Naive thymus-derived CD4-positive, alpha-beta T cell (primary cell): ENCODE results near the gene NTMT1. TPM values are rescaled to one million over a fixed set of nuclear protein-coding genes. Genes with fewer than 3 reads are reported as not detected.

Experiments
- ATAC-seq: fragments of 150-1000 bp; cut with Tn5 transposase; 2 replicates; pipeline ENCODE4 v1.10.0; 2021; ENCODE audit warnings: mild to moderate bottlenecking, moderate library complexity
- CTCF ChIA-PET: fragments of 350-600 bp; sonication (Branson Sonifier 250); formaldehyde crosslinking; loops from one replicate; lab custom pipeline; 2021; ENCODE audit warnings: antibody characterized with exemption; lab: Charles Lee
- POLR2A ChIA-PET: fragments of 350-600 bp; sonication (Branson Sonifier 250); formaldehyde crosslinking; loops from one replicate; lab custom pipeline; 2021; ENCODE audit warnings: antibody characterized with exemption, inconsistent platforms; lab: Charles Lee
- DNase-seq, 9 donors: peaks; one replicate each; pipeline versions ENCODE4 v3.0.0 to v3.0.0-alpha.2; 2020 to 2022; ENCODE audit warnings: mixed read lengths in 1 of 9
- H3K27ac ChIP-seq: one replicate; pipeline ENCODE4 v1.7.0; 2013; ENCODE audit warnings: mild to moderate bottlenecking, low read depth, low read length, moderate library complexity
- H3K27me3 ChIP-seq, 2 donors: one replicate each; pipeline ENCODE4 v1.7.0; 2013; ENCODE audit warnings: low read length in 2 of 2, mild to moderate bottlenecking in 2 of 2, moderate library complexity in 2 of 2; ENCODE audit not compliant: control insufficient read depth in 2 of 2, insufficient read depth in 2 of 2
- H3K36me3 ChIP-seq, 3 experiments: 1 replicate in 2 of 3; 2 replicates in 1 of 3; pipeline ENCODE4 v1.7.0; 2013; ENCODE audit warnings: low read length in 3 of 3, mild to moderate bottlenecking in 3 of 3, moderate library complexity in 1 of 3; ENCODE audit not compliant: insufficient read depth in 3 of 3, control insufficient read depth in 2 of 3
- H3K4me1 ChIP-seq, 2 donors: one replicate each; pipeline ENCODE4 v1.7.0; 2013; ENCODE audit warnings: low read length in 2 of 2, mild to moderate bottlenecking in 2 of 2, moderate library complexity in 1 of 2; ENCODE audit not compliant: control insufficient read depth in 2 of 2, insufficient read depth in 2 of 2
- H3K4me3 ChIP-seq: 2 replicates; pipeline ENCODE4 v1.7.0; 2013; ENCODE audit warnings: mild to moderate bottlenecking, low read length
- H3K9me3 ChIP-seq, 3 experiments: 1 replicate in 2 of 3; 2 replicates in 1 of 3; pipeline ENCODE4 v1.7.0; 2013; ENCODE audit warnings: low read length in 3 of 3; ENCODE audit not compliant: control insufficient read depth in 2 of 3
- H3K27ac Mint-ChIP-seq, 9 donors: one replicate each; pipeline ENCODE4 v1.8.0; 2020 to 2022; ENCODE audit warnings: mixed read lengths in 9 of 9, mild to moderate bottlenecking in 8 of 9, moderate library complexity in 5 of 9, inconsistent platforms in 2 of 9
- H3K27me3 Mint-ChIP-seq, 5 donors: one replicate each; pipeline ENCODE4 v1.8.0; 2021 to 2022; ENCODE audit warnings: mixed read lengths in 5 of 5, mild to moderate bottlenecking in 1 of 5
- H3K36me3 Mint-ChIP-seq, 5 donors: one replicate each; pipeline ENCODE4 v1.8.0; 2020 to 2022; ENCODE audit warnings: mixed read lengths in 5 of 5, mild to moderate bottlenecking in 3 of 5, inconsistent platforms in 1 of 5
- H3K4me1 Mint-ChIP-seq, 7 donors: one replicate each; pipeline ENCODE4 v1.8.0; 2020 to 2022; ENCODE audit warnings: mixed read lengths in 7 of 7, mild to moderate bottlenecking in 3 of 7, inconsistent platforms in 1 of 7
- H3K4me3 Mint-ChIP-seq, 10 donors: one replicate each; pipeline ENCODE4 v1.8.0; 2020 to 2022; ENCODE audit warnings: mild to moderate bottlenecking in 10 of 10, mixed read lengths in 10 of 10, moderate library complexity in 6 of 10, inconsistent platforms in 2 of 10
- H3K9me3 Mint-ChIP-seq, 11 donors: one replicate each; pipeline ENCODE4 v1.8.0; 2020 to 2022; ENCODE audit warnings: mixed read lengths in 11 of 11, mild to moderate bottlenecking in 4 of 11, inconsistent platforms in 1 of 11, moderate library complexity in 1 of 11
- intact Hi-C, 2 donors: fragments of 100-400 bp; cut with micrococcal nuclease; formaldehyde crosslinking; loops; one replicate each; pipeline ENCODE4 v1.15.1; 2023
- polyA plus RNA-seq, 2 donors: library from polyadenylated mRNA; unstranded; fragments of 300-500 nt; fragmentation: Illumina TruSeq; gene quantifications; one replicate each; pipeline ENCODE4 v1.2.3, GENCODE V29; 2021
- total RNA-seq, 6 experiments: library from RNA in 5 of 6; stranded (reverse) in 5 of 6; gene quantifications; 1 replicate in 5 of 6; 2 replicates in 1 of 6; pipeline ENCODE4 v1.2.3 and lab custom pipeline; 2021 to 2026

NTMT1 gene
- total and polyA plus RNA-seq, 7 experiments from 2014 or later, result 31.0 to 58.9 (median 43.7) TPM

DNA sequence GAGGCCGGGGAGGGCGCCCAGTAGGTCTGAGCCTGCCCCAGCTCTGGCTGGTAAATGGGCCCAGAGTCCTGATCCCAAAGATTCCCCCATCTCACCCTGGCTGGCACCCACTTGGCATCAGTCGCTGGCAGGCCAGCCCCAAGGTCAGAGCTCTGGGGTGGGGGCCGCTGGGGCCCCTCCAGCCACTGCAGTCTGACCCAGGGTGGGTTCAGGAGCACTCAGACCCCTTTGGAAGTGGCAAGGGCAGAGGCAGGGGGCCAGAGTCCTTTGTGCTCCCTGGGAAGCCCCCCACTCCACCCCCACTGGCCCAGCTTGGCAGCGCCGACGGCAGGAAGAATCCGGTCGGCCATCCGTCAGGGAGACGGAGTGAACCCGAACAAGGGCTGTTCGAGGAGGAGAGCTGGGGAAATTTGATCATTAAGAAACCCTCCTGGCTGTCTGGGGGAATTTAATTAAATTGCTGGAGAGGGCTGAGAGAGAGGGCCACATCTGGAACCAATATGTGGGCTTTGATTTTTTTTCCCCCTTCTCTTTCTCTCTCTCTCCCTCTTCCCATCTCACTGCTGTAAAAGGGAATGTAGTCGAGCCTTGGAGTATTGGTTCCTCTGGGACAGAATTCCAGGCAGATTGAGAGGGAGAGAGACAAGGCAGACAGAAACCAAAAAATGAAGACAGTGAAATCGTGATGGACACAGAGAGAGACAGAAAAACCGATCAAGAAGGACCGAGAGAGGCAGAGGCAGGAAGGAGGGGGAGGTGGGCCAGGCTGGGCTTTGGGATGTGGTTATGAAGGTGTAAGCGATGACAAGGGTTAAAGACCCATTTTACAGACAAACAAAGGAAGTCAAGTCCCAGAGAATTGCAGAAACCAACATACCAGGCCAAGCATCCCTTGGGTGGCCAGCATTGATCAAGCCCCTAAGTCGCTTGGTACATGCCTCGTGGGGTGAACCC lies 24.0 kb downstream of the NTMT1 start:
- ChIA-PET POLR2A (no interaction called here), CTCF (no interaction called here)
- Histone ChIP-seq H3K9me3 (no peaks in the 10 kb centered on the region), H3K4me3 (no peak overlapping the region), H3K27ac (no peak overlapping the region), H3K36me3 (no peaks in the 10 kb centered on the region), H3K4me1 (no peaks in the 10 kb centered on the region), H3K27me3 (no peaks in the 10 kb centered on the region)
- Mint-ChIP-seq H3K36me3 (no peaks in the 10 kb centered on the region), H3K27me3 (peaks cover 0 to 3% (median 0%) of the 10 kb centered on the region in 5 donors), H3K4me3 (no peak overlapping the region), H3K9me3 (no peaks in the 10 kb centered on the region), H3K27ac (no peak overlapping the region), H3K4me1 (no peaks in the 10 kb centered on the region)
- ATAC-seq (no peak), DNase-seq (no peak)
- intact Hi-C loops, result no loop called here

DNA sequence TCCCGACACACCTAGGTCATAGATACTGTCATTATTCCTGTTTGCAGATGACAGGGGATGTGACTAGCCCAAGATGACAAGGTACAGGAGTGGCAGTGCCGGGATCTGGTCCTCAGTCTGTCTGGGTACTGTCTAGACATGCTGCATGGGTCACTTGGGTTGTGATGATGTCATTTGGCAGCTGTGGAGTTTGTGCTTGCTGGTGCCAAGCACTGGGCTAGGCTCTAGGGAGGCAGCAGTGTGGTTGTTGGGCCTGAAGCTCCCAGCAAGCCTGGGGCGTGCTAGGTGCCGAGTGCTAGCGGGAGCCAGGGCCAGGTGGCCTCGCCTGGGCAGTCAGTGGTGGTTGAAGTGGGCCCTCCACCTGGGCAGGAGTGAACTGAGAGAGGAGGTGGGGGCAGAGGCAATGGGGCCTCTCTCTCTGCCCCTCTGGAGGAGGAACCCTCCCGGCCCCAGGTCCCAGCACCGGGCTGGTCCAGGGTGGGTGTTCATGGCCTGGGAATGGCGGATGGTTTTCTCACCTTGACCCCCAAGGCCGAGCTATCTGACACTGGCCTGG lies 24.8 kb downstream of the NTMT1 start:
- Mint-ChIP-seq H3K36me3 (no peaks in the 10 kb centered on the region), H3K9me3 (no peaks in the 10 kb centered on the region), H3K27me3 (peaks cover 0 to 3% (median 0%) of the 10 kb centered on the region in 5 donors), H3K27ac (no peak overlapping the region), H3K4me1 (no peaks in the 10 kb centered on the region), H3K4me3 (no peak overlapping the region)
- DNase-seq (no peak), ATAC-seq (no peak)
- H3K4me3 ChIP-seq, result no peak overlapping the region
- no peaks in the 10 kb centered on the region for H3K4me1 ChIP-seq
- ChIA-PET CTCF (no interaction called here), POLR2A (no interaction called here)
- H3K9me3 ChIP-seq, result no peaks in the 10 kb centered on the region
- intact Hi-C loops, result no loop called here
- no peak overlapping the region for H3K27ac ChIP-seq
- no peaks in the 10 kb centered on the region for H3K36me3 ChIP-seq
- no peaks in the 10 kb centered on the region for H3K27me3 ChIP-seq

GRCh38 chr9:129653823-129654553 lies 28.0 kb downstream of the NTMT1 start:
- no peak for DNase-seq
- Mint-ChIP-seq H3K4me3 (no peak overlapping the region), H3K9me3 (no peaks in the 10 kb centered on the region), H3K27me3 (peaks cover 0 to 3% (median 0%) of the 10 kb centered on the region in 5 donors), H3K27ac (no peak overlapping the region), H3K4me1 (no peaks in the 10 kb centered on the region), H3K36me3 (no peaks in the 10 kb centered on the region)
- Histone ChIP-seq H3K27me3 (no peaks in the 10 kb centered on the region), H3K27ac (no peak overlapping the region), H3K9me3 (no peaks in the 10 kb centered on the region), H3K4me1 (no peaks in the 10 kb centered on the region), H3K36me3 (no peaks in the 10 kb centered on the region), H3K4me3 (no peak overlapping the region)
- ChIA-PET POLR2A (no interaction called here), CTCF (no interaction called here)
- no peak for ATAC-seq
- intact Hi-C loops, result no loop called here

- Mint-ChIP-seq H3K9me3 (no peaks in the 10 kb centered on the region), H3K27ac (no peak overlapping the region), H3K36me3 (no peaks in the 10 kb centered on the region), H3K4me3 (no peak overlapping the region), H3K27me3 (peaks cover 0 to 3% (median 0%) of the 10 kb centered on the region in 5 donors), H3K4me1 (no peaks in the 10 kb centered on the region)
- POLR2A ChIA-PET, result no interaction called here
- Histone ChIP-seq H3K27me3 (no peaks in the 10 kb centered on the region), H3K36me3 (no peaks in the 10 kb centered on the region), H3K9me3 (no peaks in the 10 kb centered on the region), H3K4me1 (no peaks in the 10 kb centered on the region), H3K27ac (no peak overlapping the region), H3K4me3 (no peak overlapping the region)
- intact Hi-C loops, result no loop called here
- ATAC-seq (no peak), DNase-seq (no peak)
- CTCF ChIA-PET, result no interaction called here
Observed at GRCh38 chr9:129654554-129655040, 28.6 kb downstream of the NTMT1 start.

GRCh38 chr9:129655154-129655553 lies 29.2 kb downstream of the NTMT1 start:
- H3K27me3 Mint-ChIP-seq, result peaks cover 0 to 2% (median 0%) of the 10 kb centered on the region in 5 donors
- ChIA-PET POLR2A (no interaction called here), CTCF (no interaction called here)
- H3K4me3 Mint-ChIP-seq, result no peak overlapping the region
- ATAC-seq, result no peak
- Histone ChIP-seq H3K9me3 (no peaks in the 10 kb centered on the region), H3K4me1 (no peaks in the 10 kb centered on the region), H3K36me3 (no peaks in the 10 kb centered on the region), H3K27me3 (no peaks in the 10 kb centered on the region), H3K4me3 (no peak overlapping the region), H3K27ac (no peak overlapping the region)
- intact Hi-C loops, result no loop called here
- H3K27ac Mint-ChIP-seq, result no peak overlapping the region
- no peaks in the 10 kb centered on the region for H3K9me3 Mint-ChIP-seq
- no peaks in the 10 kb centered on the region for H3K4me1 Mint-ChIP-seq
- no peak for DNase-seq
- H3K36me3 Mint-ChIP-seq, result no peaks in the 10 kb centered on the region

- ATAC-seq (no peak), DNase-seq (no peak)
- intact Hi-C loops, result no loop called here
- H3K27me3 Mint-ChIP-seq, result peaks cover 0 to 2% (median 0%) of the 10 kb centered on the region in 5 donors
- no peaks in the 10 kb centered on the region for H3K9me3 Mint-ChIP-seq
- ChIA-PET POLR2A (no interaction called here), CTCF (interaction anchor here (1.0 kb wide), 1 partner anchor 13 kb away, joined by 4 read pairs; no protein-coding TSS in a partner anchor)
- no peak overlapping the region for H3K27ac ChIP-seq
- no peaks in the 10 kb centered on the region for H3K36me3 Mint-ChIP-seq
- no peaks in the 10 kb centered on the region for H3K9me3 ChIP-seq
- no peak overlapping the region for H3K4me3 Mint-ChIP-seq
- H3K27me3 ChIP-seq, result no peaks in the 10 kb centered on the region
- H3K4me1 ChIP-seq, result no peaks in the 10 kb centered on the region
- H3K36me3 ChIP-seq, result no peaks in the 10 kb centered on the region
- H3K4me3 ChIP-seq, result no peak overlapping the region
- H3K27ac Mint-ChIP-seq, result no peak overlapping the region
- no peaks in the 10 kb centered on the region for H3K4me1 Mint-ChIP-seq
Observed at GRCh38 chr9:129655696-129656095, 29.7 kb downstream of the NTMT1 start.
